HCEC 1CT (cell line): ENCODE measurements around the gene IQSEC1.

ENCODE experiments used
- DNase-seq: peaks from one replicate; pipeline ENCODE4 v3.0.0-alpha.2; 2017

Gene IQSEC1

DNA sequence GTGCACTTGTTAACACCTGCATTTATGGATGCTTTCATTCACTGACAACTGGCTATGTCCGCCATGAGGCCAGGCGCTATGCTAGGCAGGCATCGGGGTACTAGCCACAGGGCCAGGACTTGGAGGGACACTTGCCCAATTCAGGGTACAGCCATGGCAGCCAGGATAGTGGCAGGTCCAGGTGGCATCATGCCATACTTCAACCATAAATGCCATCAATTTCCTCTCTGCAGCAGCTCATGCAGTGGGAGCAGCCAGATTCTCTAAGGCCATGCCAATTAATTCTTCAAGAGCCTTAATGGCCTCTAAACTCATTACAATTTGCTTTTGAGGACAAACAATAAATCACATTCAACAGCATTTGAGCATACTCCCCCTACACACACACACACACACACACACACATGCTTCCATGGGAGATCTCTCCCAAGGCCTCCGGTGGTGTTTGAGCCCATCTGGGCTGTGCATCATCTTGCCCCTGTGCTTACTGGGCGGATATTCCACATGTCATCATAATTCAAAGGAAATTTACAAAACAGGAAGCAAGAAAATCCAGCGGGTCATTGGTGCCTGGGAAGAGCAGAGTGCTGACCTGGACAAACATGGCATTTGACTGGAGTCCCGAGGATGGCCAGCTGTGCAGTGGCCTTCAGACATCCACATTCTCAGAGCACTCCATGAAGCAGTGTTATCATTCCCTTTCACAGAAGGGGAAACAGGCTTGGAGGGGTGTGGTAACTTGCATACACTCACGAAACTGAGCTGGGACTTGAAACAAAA, 109.1 kb downstream of the IQSEC1 start:
- peak; percentile 23 for DNase-seq

DNA sequence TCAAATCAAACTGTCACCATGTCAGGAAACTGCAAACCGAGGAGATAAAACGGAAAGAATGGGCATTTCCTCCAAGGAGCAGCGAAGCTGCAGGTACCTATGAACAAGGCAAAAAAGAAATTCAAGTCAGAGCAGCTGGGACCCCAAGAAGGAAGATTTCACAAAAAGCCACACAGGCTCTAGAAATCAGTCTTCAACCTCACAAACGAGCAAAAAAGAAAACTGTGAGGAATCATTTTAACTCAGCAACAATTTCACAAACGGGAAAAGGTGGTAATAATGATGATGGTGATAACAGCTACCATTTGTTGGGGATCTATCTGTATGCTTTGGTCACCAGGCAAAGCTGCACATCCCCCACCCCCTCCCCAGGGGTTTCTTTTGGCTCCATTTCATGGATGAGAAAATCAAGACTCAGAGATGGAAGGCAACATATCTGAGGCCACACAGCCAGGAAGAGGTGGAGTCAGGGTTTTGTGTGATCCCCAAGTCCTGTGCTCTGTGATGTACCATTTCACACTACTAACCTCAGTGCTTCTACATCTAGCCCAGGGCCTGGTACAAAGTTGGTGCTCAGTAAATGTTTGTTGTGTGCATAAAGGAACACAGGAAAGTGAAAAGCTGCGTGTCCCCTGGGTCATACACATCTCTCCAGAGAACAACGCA, 109.9 kb downstream of the IQSEC1 start:
- DNase-seq = no peak

DNA sequence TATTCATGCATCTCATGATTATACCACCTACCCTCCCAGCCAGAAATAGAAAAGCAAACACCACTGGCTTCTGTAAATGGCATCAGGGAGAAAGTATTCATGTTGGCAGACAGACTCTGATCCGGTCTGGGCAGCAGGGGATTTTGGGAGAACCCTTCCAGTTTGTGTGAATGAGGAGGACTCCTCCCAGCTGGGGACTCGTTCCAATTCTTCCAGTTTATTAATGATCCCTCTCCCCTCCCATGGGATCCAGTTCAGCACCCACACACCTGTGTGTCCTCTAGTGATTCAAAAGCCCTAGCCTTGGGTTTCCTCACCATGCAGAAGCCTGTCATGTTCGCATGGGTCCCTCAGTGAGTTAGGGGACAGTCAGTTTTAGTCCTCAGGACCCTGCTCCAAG, 110.9 kb downstream of the IQSEC1 start:
- no peak for DNase-seq

DNA sequence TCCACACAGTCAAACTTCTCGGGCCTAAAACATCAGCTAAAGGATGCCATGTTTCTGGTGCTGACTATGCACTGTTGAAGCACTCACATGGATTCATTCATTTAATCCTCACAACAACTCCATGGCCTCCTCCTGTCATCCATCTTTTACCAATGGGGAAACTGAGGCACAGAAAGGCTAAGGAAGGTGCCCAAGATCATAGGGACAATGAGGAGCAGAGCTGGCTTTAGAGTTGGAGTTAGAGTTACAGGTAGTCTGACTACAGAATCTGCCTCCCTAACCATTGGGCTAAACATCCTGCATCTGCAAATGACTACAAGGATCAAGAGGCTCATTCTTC, 111.6 kb downstream of the IQSEC1 start:
- no peak for DNase-seq

DNA sequence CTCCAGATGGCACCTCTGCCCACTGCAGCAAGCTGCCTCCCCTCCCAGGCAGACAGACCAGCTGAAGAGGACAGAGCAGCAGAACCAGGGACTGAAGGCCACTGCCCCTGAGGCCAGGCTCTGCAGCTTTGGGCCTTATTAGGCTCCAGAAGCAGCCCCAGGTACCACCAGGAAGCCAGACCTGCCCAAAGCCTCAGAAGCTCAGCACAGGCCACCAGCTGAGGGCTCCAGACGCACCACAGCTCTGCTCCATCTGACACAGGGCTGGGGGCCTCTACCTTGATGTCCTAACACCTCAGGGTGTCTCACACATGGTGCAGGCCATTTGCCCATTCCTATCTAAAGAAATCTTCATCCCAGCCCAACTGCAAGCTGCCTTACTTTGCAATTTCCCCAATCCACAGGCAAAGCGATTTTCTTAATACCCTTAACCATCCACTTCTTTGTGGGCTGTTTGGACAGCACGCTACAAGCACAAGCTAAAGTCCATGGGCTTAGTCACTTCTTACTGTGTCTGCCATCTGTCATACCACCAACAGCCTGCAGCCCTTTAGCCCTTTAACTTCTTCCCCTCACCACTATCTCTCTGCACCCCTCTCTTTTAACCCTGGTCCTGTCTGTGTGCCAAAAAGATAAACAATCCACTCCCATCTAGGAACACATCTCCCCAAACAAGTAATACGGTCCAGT, 112.1 kb downstream of the IQSEC1 start:
- no peak for DNase-seq

DNA sequence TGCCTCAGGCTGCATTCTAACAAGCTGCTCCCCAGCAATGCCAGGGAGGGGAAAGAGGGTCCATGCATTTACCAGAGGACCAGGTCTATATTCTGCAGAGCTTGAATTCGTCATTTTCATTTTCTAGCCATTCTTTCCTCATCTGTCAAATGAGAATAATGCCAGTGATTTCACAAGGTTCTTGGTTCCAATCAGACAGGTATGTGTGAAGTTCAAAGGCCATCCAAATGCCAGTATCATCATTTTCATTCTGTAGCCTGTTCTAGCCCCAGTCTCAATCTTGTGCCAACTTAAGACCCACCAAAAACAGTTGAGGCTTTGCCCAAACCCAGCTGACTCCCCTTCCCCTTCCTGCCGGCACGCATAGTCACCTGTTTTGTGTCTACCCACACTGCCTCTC, 112.7 kb downstream of the IQSEC1 start:
- DNase-seq = no peak

DNA sequence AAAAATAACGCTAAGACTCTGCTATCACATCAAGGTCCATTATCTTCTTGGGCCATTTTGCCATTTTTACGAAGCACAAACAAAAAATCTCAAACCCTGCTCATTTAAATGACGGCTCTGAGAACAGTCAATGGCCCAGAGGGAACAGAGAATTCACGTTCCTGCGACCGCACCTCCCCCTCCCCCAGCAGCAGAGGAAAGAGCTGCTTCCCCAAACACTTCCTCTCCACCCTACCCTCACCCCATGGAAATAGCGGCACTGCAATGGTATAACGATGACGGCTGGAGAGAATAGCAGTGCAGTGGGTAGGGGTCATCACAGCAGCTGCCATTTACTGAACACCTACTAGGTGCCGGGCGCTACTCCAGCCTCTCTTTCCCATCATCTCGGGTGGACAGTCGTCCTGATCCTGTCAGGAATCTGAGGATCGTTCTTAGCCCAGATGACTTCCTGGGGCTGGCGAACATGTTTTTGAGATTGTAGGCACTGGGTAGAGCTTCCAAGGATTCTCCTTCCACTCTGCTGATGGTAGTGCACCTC, 113.3 kb downstream of the IQSEC1 start:
- DNase-seq = no peak

DNA sequence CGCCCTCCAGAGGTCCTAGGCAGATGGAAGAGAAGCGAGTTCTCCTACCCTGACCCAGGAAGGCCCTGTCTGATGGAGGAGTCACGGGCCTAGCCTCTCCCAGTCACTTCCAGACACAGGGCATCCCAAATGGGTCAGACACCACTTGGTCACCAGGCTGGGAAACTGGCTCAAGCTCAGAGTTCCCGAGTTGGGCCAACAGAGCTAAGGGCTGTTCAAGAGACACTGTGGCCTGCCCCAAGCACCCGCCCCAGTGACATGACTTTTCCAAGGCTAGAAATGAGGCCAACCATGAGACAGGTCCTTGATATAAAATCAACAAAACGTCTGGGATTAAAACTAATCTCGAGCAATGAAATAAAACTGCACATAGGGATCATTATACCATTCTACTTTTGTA, 113.8 kb downstream of the IQSEC1 start:
- DNase-seq = no peak

DNA sequence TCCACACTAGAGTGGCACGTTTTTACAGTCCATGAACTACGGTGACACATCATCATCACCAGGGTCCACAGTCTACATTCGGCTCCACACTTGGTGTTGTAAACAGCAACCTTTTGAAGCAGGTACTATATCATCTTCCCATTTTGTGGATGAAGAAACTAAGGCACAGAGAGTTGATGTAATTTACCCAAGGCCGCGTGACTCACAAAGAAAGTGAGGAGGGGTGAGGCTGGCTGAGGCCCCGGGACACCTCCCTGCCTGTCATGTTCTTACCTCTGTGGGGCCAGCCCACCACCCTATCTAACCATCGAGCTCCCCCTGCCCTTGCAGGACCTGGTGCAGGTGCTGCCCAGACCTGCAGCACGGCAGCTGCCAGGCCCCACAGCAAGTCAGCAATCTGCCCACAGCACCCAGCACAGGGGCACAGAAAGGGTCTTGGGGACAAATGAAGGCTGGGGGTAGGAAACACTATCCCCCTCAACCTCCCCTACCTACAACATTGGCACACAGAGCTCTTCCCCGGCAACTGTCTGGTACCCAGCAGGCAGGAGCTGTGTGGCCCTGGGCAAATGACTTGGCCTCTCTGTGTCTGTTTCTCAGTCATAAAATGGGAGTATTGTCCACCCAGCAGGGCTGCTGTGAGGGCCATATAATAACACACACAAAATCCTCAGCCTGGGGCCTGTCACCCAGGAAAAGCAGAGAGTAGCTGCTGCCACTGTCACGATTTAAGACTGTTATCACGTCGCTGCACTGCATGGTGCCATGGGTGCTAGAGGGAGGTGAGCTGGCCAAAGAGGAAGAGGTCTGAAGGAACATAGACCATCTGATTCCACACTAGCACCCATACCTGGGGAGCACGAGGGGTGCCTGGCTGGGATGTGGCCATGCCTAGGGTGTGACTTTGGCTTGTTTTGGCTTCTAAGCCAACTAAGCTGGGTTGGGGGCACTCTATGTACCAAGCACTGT, 115.1 kb downstream of the IQSEC1 start:
- DNase-seq = no peak

DNA sequence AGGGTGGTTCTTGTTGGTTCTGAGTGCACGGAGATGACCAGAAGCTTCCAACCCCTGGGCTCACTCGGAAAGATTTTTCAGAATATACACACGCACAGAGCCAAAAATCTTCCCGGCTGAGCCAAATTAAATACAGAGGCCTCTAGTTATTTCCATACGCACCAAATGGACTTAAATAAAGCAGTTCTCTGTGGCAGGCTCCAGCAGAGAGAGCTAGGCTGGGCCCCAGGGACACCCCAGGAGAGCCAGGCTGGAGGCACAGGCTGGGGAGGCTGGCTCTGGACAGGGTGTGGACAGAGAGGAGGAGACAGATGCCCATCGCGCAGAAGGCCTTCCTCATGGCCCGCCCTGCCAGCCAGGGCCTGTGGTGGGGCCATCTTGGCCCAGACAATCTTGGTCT, 115.9 kb downstream of the IQSEC1 start:
- no peak for DNase-seq

DNA sequence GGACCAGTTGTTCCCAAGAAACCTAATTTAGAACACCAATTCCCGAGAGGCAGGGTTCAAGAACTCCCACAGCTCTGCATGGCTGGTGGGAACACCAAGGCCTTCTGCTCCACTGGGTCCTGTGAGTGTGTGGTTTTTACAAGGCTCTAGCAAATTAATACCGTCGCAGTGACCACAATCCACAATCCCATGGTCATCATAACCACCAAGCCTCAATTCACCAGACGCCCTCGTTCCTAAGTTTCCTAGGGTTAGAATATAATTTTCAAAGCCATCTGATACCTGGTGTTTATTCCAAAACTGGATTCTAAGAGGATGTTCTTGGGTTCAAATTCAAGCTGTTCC, 116.9 kb downstream of the IQSEC1 start:
- DNase-seq = no peak

DNA sequence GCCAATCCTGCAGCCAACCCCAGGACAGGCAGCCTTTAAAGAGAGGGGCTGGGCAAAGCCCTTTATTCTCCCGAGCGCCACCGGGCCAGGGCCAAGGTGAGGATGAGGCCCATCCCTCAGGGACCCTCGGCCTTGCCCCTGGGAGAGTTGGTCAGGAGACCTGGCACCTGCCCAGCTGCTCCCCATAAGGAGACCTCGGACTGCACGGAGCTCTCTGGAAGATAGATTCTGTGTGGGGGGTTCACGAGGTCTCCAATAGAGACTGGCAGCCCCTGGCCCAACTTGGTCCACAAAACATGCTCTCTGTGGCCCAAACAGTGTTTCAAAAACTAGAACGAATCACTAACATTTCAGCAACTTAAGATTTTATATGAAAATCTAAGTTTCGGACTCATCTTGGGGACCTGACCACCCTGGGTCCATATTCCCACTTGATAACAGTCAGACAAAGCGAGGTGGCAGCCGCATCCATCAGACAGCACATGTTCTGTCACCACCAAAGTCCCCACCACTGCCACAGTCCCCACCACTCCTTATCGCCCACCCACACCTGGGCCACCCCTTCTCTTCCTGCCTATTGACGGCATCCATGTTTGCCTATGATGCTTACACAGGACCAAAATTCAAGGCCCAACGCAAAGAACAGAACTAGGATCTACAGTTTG, 117.4 kb downstream of the IQSEC1 start:
- no peak for DNase-seq

DNA sequence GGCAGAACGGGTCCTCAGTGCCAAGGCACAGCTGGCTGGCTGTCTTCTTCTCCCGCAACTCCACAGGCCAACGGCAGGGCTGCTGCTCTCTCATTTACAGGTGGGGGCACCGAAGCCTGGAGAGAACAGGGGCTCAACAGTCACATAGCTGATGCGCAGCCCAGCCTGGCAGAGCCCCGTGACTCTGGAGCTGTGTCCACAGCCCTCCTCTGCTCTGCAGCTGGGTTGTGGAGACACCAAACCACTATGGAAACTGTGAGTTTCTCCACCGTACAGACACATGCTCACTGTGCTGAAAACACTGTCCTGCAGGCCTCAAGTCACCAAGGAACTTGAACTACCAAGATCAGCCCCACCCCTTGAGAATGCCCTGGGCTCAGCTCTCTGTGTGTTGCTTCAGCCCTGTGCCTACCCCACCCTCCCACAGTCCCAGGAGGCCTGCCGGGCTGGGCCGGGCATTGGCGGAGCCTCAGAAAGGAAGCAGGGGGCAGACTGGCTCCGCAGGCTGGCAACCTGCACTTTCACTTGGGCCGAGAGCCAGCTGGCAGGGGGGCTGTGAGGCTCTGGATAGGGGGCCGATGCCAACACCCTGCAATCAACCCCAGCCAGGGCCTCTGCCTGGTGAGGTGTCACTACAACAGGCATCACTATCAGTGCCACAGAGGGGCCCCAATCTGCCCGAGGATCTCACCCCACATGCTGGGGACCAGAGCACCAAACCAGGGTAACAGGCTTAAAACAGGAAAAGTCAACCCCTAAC, 118.2 kb downstream of the IQSEC1 start:
- DNase-seq = no peak

DNA sequence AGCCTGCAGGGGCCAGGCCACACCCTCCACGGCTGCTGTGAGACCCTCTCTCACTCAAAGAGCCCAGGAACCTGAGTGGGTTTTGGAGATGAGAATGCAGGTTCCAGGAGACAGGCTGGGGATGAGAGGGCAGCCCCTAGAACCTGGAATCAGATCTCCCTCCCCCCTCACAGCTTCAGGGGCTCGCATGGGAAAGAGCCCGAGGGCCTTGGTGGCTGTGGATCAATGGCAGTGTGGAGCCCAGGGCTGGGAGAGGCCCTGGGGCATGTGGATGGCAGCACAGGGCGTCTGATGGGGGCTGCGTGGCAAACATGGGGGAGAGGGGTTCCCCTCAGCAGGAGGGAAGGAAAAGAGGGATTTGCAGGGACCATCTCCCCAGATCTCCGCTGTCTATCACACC, 119.0 kb downstream of the IQSEC1 start:
- DNase-seq = no peak

DNA sequence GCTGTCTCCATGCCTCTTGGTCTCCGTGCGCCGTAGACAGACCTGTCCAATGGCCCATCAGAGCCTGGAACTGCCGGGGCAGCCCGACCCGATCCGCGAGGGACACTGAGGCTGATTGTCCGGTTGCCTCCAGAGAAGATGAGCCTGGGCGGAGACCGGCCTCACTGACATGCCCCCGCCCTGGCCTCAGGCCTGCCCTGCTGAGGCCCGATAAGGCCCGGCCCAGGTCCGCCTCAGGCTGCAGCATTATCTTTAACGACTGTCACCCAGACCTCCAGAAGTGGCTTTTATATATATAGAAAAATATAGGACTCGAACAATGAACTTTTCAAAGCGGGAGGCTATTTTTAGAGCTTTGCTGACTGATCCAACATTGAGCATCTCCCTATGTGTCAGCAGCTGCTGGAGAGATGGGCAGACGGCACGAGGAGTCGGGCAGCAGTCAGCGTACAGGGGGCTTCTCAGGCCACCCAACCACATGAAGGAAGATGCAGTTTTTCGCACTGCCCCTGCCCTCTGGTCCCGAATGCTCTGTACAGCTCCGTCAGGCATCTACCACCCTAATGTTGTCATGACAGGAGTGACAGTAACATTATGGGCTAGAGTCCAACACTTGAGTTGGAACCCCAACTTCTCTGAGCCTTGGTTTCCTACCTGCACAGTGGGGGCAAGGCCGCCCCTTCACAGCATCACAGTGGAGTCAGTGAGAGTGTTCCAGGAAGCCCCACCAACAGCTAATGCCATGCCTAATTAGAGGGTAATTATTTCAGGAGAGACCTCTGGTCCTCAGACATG, 119.8 kb downstream of the IQSEC1 start:
- no peak for DNase-seq

DNA sequence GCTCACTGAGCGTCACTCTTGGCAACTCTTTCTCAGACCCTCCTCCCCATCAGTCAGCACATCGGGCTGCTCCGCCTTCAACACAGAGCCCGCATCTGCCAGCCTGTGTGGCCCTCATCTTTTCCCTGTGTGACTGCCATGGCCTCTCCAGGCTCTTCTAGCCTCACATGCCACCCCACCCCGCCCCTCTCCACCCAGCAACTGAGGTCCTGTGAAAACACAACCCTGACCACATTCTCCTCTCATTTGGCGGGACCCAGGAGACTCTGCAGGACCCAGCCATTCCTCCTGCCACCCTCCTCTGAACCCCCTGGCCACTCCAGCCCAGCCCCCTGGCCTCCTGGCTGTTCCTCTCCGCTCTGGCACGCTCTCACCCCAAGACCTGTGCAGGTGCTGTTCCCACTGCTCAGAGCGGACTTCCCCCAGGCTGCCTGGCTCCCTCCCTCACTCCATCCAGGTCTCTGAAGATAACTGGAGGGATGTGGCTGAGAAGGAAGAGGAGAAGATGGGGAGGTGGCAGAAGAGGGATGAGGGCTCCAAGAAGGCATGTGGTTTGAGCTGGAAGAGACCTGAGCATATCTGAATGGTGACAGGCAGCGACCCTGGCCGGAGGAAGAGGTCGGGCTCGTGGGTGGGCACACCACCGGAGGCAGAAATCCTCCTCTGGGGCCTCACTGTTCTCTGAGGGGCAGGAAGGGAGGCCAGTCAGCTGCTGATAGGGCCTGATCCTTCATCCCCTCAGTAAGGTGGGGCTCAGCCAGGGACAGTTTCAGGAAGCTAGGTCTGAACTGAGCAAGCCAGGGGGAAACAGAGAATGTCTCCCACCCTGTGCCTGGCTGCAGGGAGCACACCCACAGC, 120.7 kb downstream of the IQSEC1 start:
- DNase-seq = no peak

DNA sequence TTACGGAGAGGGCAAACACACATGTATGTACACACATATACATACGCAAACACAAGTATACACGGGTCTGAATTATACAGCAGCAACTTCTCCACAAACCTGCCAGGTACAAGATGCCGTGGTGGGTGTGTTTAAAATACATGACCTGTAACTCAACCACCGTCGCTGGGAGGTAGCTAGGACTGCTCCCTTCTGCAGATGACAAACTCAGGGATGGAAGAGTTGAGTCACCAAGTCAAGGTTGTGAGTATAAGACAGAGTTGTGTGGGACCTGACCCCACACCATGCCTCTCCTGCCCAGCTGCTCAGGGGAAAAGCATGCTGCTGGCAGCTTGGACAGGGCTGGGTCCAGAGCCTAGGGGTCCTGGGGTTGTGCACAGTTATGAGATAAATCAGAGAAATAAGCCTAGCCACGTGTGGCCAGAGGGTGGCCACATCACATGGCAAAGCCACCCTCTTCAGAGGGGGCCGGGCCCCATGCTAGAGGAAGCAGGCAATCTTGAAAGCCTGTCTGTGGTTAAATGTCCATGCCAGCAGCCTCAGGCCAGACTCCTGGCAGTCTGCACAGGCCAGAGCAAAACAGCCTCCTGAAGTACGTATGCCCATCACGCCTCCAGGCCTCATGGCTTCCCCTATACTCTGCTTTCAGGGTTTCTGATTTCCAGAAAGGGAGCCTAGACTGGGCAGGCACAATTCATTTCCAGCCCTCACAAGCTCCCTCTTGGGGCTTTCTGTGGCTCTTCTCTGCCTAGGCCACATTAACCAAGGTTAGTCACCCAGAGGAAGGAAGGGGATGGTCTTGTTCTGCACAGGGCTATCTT, 124.1 kb downstream of the IQSEC1 start:
- DNase-seq = no peak

DNA sequence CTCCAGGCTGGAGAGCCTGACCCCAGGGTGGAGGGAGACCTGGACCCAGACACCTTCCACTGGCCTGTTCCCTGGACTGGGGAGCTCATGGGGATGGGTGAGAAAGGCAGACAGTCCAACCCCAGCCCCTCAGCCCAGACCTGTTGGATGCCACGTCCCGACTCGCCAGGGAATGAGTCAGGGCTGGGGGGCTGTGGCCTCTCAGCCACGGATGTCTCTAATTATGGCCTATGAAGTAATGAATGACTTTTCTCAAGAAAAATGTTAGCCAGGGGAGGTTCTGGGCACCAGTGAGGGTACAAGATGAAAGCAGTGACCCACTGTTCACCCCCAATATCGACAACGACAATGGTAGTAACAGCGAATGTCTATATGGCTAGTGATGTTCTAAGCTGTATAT, 124.9 kb downstream of the IQSEC1 start:
- DNase-seq = no peak
